SU-DHL-6 (cell line): ENCODE data around the gene DCTN2.

Source experiments
- H2AFZ ChIP-seq: fragments of 200-600 bp; sonication (generic); 2 replicates; pipeline ENCODE4 v1.6.1; 2014; ENCODE audit warnings: low read depth, mild to moderate bottlenecking, moderate library complexity, mixed read lengths, antibody characterized with exemption, low read length; ENCODE audit not compliant: severe bottlenecking
- H3F3A ChIP-seq: fragments of 200-600 bp; shearing (Covaris generic); 2 replicates; pipeline ENCODE4 v1.6.0; 2016; ENCODE audit warnings: antibody characterized with exemption, mild to moderate bottlenecking; ENCODE audit not compliant: insufficient read depth
- H3K27ac ChIP-seq: fragments of 200-600 bp; sonication (generic); 2 replicates; pipeline ENCODE4 v1.5.1; 2016; ENCODE audit warnings: low read depth, mild to moderate bottlenecking, low read length, moderate library complexity, mixed read lengths
- H3K27me3 ChIP-seq: fragments of 200-600 bp; sonication (generic), shearing (Covaris generic); 2 replicates; pipeline ENCODE4 v1.6.0; 2014; ENCODE audit warnings: mild to moderate bottlenecking, low read length
- H3K36me3 ChIP-seq: fragments of 200-600 bp; sonication (generic); 2 replicates; pipeline ENCODE4 v1.6.1; 2014; ENCODE audit warnings: mild to moderate bottlenecking, low read length, mixed read lengths
- H3K4me2 ChIP-seq: fragments of 300-600, 200-600 bp; shearing (Covaris generic), sonication (generic); 2 replicates; pipeline ENCODE4 v1.6.0; 2014; ENCODE audit warnings: low read length, low read depth, mild to moderate bottlenecking; ENCODE audit not compliant: poor library complexity, severe bottlenecking
- H3K4me3 ChIP-seq: fragments of 200-600 bp; sonication (generic); 2 replicates; pipeline ENCODE4 v1.5.1; 2014; ENCODE audit warnings: antibody characterized with exemption, low read length, mild to moderate bottlenecking, mixed read lengths; ENCODE audit not compliant: insufficient read depth, poor library complexity, severe bottlenecking
- H3K79me2 ChIP-seq: fragments of 200-600 bp; sonication (generic); 2 replicates; pipeline ENCODE4 v1.6.1; 2014; ENCODE audit warnings: mild to moderate bottlenecking, low read length, moderate library complexity; ENCODE audit not compliant: insufficient read depth
- H3K9ac ChIP-seq: fragments of 200-600 bp; sonication (generic); 2 replicates; pipeline ENCODE4 v1.7.0; 2014; ENCODE audit warnings: mild to moderate bottlenecking, low read length
- H3K9me2 ChIP-seq: fragments of 200-600 bp; sonication (generic); replicated peaks from 2 replicates; pipeline ENCODE4 v1.6.1; 2014; ENCODE audit warnings: low read length; ENCODE audit not compliant: insufficient read depth
- H3K9me3 ChIP-seq: fragments of 200-600 bp; sonication (generic); 2 replicates; pipeline ENCODE4 v1.6.1; 2014; ENCODE audit warnings: low read length, mixed read lengths; ENCODE audit not compliant: insufficient read depth
- H4K20me1 ChIP-seq: fragments of 200-600 bp; sonication (generic); 2 replicates; pipeline ENCODE4 v1.6.1; 2014; ENCODE audit warnings: low read depth, mild to moderate bottlenecking, antibody characterized with exemption, low read length, moderate library complexity, mixed read lengths
- EZH2phosphoT487 ChIP-seq: fragments of 200-600 bp; sonication (generic), shearing (Covaris generic); conservative IDR thresholded peaks from 2 replicates; pipeline ENCODE4 v1.6.1; 2018; ENCODE audit warnings: mild to moderate bottlenecking, antibody characterized with exemption, low read length, moderate library complexity, mixed read lengths
- TF ChIP-seq, protein P1 (sequence below): fragments of 200-600 bp; sonication (generic); IDR thresholded peaks from one replicate; pipeline ENCODE4 v1.5.1; 2017; ENCODE audit warnings: antibody characterized with exemption, mild to moderate bottlenecking, low read length, moderate library complexity; ENCODE audit not compliant: insufficient read depth, poor library complexity, severe bottlenecking

Gene DCTN2

DNA sequence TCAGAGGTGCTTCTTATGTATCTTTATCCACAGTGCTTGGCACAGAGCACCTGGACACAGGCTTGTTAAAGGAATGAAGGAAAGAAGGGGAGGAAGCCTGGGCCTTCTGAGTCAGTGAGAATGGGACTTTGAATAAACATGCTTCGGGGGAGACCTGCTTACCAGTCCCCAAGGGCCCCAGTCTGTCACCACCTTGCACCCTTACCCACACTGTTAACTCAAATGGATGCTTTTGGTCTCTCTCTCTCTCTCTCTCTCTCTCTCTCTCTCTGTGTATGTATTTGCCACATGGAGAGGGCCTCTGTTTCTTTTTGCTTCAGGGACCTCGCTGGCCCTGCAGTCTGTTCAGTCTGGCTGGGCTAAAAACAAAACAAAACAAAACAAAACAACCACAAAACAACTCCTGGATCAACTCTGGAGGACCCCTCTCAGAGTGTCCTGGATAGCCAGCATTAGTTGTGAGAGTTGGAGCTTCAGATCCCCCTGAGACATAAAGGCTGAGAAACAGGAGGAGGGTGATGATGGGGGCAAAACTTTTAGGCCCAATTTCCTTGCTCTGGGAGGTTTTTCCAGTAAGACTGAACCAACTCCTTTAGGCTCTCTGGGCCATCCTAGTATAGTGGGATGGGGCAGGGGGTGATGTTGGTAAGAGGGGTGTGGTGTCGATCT lies 4.8 kb upstream of the DCTN2 start:
- H3K27ac ChIP-seq: no peak overlapping the region
- H3K9ac ChIP-seq: no peak overlapping the region
- no peaks in the 10 kb centered on the region for H3F3A ChIP-seq
- no peaks in the 10 kb centered on the region for H4K20me1 ChIP-seq
- H3K9me2 ChIP-seq: no peaks in the 10 kb centered on the region
- H2AFZ ChIP-seq: no peak overlapping the region
- TF ChIP-seq EZH2phosphoT487: no peak
- TF ChIP-seq, protein P1, sequence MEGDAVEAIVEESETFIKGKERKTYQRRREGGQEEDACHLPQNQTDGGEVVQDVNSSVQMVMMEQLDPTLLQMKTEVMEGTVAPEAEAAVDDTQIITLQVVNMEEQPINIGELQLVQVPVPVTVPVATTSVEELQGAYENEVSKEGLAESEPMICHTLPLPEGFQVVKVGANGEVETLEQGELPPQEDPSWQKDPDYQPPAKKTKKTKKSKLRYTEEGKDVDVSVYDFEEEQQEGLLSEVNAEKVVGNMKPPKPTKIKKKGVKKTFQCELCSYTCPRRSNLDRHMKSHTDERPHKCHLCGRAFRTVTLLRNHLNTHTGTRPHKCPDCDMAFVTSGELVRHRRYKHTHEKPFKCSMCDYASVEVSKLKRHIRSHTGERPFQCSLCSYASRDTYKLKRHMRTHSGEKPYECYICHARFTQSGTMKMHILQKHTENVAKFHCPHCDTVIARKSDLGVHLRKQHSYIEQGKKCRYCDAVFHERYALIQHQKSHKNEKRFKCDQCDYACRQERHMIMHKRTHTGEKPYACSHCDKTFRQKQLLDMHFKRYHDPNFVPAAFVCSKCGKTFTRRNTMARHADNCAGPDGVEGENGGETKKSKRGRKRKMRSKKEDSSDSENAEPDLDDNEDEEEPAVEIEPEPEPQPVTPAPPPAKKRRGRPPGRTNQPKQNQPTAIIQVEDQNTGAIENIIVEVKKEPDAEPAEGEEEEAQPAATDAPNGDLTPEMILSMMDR: no peak
- no peaks in the 10 kb centered on the region for H3K36me3 ChIP-seq
- H3K79me2 ChIP-seq: peaks cover 2% of the 10 kb centered on the region; the same call in 1 of the 2 replicates
- no peak overlapping the region for H3K4me2 ChIP-seq
- no peaks in the 10 kb centered on the region for H3K27me3 ChIP-seq
- H3K9me3 ChIP-seq: no peaks in the 10 kb centered on the region
- H3K4me3 ChIP-seq: no peak overlapping the region

DNA sequence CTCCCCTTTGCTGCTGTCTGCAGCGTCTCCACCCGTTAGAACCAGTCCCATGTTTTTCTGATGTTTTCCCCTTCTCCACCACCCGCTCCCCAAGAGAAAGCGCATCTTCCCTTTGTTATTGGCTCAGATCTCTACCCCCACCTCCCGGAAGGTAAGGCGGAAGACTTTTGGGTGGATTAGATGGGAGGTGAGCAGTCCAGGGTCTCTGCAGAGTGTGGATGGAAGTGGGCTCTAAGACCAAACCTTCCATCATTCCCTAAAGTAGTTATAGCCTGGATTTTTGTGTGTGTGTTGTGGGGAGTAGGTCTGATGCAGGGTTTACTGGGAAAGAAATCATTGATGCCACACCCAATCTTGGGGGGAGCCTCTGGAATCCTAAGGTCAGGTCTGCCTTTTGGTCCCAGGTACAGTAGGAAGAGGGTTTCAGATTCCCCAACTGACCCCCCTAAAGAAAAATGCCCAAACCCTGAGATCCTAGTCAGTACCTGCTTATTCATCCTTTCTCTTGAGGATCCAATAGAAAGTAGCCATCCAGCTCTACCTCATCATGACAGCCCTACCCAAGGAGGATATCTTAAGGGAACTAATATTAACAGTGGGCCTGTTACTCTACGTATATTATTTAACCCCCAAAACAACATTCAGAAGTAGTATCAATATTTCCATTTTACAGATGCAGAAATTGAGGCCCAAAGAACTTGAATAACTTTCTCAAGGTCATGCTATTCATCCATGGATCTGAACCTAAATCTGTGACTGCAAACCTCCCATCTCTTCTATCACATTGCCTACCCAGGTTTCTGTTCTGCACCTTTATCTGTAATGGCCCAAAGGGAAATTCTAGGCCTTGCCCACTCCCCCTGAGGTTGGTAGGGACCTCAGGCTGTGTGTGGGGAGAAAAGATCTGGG lies 3.9 kb upstream of the DCTN2 start:
- Histone ChIP-seq H4K20me1 (no peaks in the 10 kb centered on the region), H3F3A (no peaks in the 10 kb centered on the region), H3K4me3 (no peak overlapping the region), H2AFZ (no peak overlapping the region), H3K9ac (no peak overlapping the region), H3K27ac (no peak overlapping the region), H3K9me2 (no peaks in the 10 kb centered on the region), H3K27me3 (no peaks in the 10 kb centered on the region), H3K36me3 (no peaks in the 10 kb centered on the region), H3K4me2 (no peak overlapping the region), H3K79me2 (peaks cover 11% of the 10 kb centered on the region; the same call in 1 of the 2 replicates), H3K9me3 (no peaks in the 10 kb centered on the region)
- TF ChIP-seq, protein P1: no peak
- TF ChIP-seq EZH2phosphoT487: no peak

DNA sequence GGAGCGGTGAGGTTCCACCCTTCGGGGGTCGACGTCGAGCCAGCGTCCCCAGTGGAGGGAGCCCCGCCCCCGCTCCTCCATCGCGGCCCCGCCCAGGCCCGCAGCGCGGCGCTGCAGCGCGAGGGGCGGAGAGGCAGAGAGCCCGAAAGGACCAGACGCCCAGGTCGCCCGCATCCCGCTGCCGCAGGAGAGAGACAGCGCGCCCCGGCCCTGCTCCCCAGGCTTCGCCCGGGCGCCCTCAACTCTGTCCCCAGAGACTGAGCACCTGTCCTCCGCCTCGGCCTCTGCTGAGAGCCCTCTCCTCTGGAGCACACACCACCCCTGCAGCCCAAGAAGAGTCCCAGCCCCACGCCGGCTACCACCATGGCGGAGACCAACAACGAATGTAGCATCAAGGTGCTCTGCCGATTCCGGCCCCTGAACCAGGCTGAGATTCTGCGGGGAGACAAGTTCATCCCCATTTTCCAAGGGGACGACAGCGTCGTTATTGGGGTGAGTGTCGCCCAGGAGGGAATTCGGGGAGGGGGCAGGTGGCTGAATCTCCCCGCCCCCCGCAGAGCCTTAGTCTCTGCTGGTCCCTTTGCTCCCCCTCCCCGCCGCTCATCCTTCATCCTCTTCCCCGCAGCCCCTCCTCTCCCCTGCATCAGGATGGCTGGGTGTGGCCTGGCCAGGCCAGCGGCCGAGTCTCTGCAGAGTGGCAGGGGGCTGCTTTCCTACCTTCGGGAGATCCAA lies 3.1 kb upstream of the DCTN2 start, which contains the start of gene KIF5A:
TSS of gene KIF5A (plus strand) at position 136 of the 732 bp plus-strand sequence. CDS start at position 364, 228 bp downstream.
- peaks cover 19% of the 10 kb centered on the region; the same call in 1 of the 2 replicates for H3K79me2 ChIP-seq
- H3F3A ChIP-seq: no peaks in the 10 kb centered on the region
- H3K4me2 ChIP-seq: peak within 1 kb of the TSS; percentile 52
- H3K4me3 ChIP-seq: peak within 1 kb of the TSS; percentile 10
- peak within 1 kb of the TSS; percentile 23; the same call in 1 of the 2 replicates for H3K9ac ChIP-seq
- no peaks in the 10 kb centered on the region for H4K20me1 ChIP-seq
- no peak within 1 kb of the TSS for H3K27ac ChIP-seq
- no peaks in the 10 kb centered on the region for H3K36me3 ChIP-seq
- peak within 1 kb of the TSS; percentile 47 for H2AFZ ChIP-seq
- H3K9me2 ChIP-seq: no peaks in the 10 kb centered on the region
- TF ChIP-seq, protein P1: no peak
- TF ChIP-seq EZH2phosphoT487: no peak
- no peaks in the 10 kb centered on the region for H3K9me3 ChIP-seq
- no peaks in the 10 kb centered on the region for H3K27me3 ChIP-seq
